Keratinocyte (primary cell): Measurements from ENCODE around the gene PIGM. TPM values are rescaled to one million over a fixed set of nuclear protein-coding genes. Genes with fewer than 3 reads are reported as not detected.

Experiments used
- DNase-seq: peaks from one replicate; pipeline ENCODE4 v3.0.0-alpha.2; 2011; ENCODE audit warnings: low read depth, missing footprints, low spot score
- FAIRE-seq: peaks from 2 replicates; lab custom pipeline; 2011; peaks lifted over from hg19 to GRCh38; lab: Jason Lieb, UNC
- H2AFZ ChIP-seq: 2 replicates; pipeline ENCODE4 v1.6.0; 2012; ENCODE audit warnings: low read length, control low read depth, inconsistent platforms; ENCODE audit not compliant: control insufficient read depth
- H3K27ac ChIP-seq: 2 replicates; pipeline ENCODE4 v1.5.1; 2011; ENCODE audit warnings: low read length; ENCODE audit not compliant: control insufficient read depth, insufficient read depth
- H3K27me3 ChIP-seq: 3 replicates; pipeline ENCODE4 v1.6.0; 2011; ENCODE audit warnings: low read length; ENCODE audit not compliant: control insufficient read depth, insufficient read depth; ENCODE audit errors: extremely low read depth
- H3K36me3 ChIP-seq, 2 experiments: 2 replicates in 1 of 2; 3 replicates in 1 of 2; pipeline ENCODE4 v1.5.1; 2011; ENCODE audit warnings: low read length in 2 of 2, mild to moderate bottlenecking in 1 of 2; ENCODE audit not compliant: control insufficient read depth in 2 of 2, insufficient read depth in 2 of 2; ENCODE audit errors: extremely low read depth in 1 of 2
- H3K4me1 ChIP-seq: 3 replicates; pipeline ENCODE4 v1.5.1; 2011; ENCODE audit warnings: low read length; ENCODE audit not compliant: control insufficient read depth, insufficient read depth; ENCODE audit errors: extremely low read depth
- H3K4me2 ChIP-seq: 3 replicates; pipeline ENCODE4 v1.6.0; 2011; ENCODE audit warnings: low read depth, low read length; ENCODE audit not compliant: control insufficient read depth, insufficient read depth; ENCODE audit errors: extremely low read depth
- H3K4me3 ChIP-seq, 3 experiments: fragments of 200-600 bp in 1 of 3; sonication (generic) in 1 of 3; 2 replicates in 2 of 3; 3 replicates in 1 of 3; pipeline ENCODE4 v1.5.1; 2011 to 2016; ENCODE audit warnings: low read length in 3 of 3, mild to moderate bottlenecking in 3 of 3, control low read depth in 2 of 3, inconsistent platforms in 1 of 3, low read depth in 1 of 3, mixed read lengths in 1 of 3, mixed run types in 1 of 3, moderate library complexity in 1 of 3; ENCODE audit not compliant: control insufficient read depth in 2 of 3, insufficient read depth in 2 of 3; ENCODE audit errors: extremely low read depth in 1 of 3
- H3K79me2 ChIP-seq: 2 replicates; pipeline ENCODE4 v1.6.0; 2012; ENCODE audit warnings: low read length; ENCODE audit not compliant: control insufficient read depth, insufficient read depth
- H3K9ac ChIP-seq: 3 replicates; pipeline ENCODE4 v1.6.0; 2011; ENCODE audit warnings: low read length; ENCODE audit not compliant: control insufficient read depth, insufficient read depth; ENCODE audit errors: extremely low read depth
- H3K9me1 ChIP-seq: 3 replicates; pipeline ENCODE4 v1.6.0; 2011; ENCODE audit warnings: low read length; ENCODE audit not compliant: control insufficient read depth, insufficient read depth; ENCODE audit errors: extremely low read depth
- H3K9me3 ChIP-seq: 2 replicates; pipeline ENCODE4 v1.5.1; 2012; ENCODE audit warnings: low read depth, low read length; ENCODE audit not compliant: control insufficient read depth
- H4K20me1 ChIP-seq: 3 replicates; pipeline ENCODE4 v1.6.0; 2011; ENCODE audit warnings: low read length; ENCODE audit not compliant: control insufficient read depth, insufficient read depth; ENCODE audit errors: extremely low read depth
- CTCF ChIP-seq, 3 experiments: IDR thresholded peaks in 1 of 3; conservative IDR thresholded peaks in 1 of 3; optimal IDR thresholded peaks in 1 of 3; 2 replicates in 2 of 3; 3 replicates in 1 of 3; pipeline versions ENCODE3 to v1.5.1; 2011; ENCODE audit warnings: low read length in 3 of 3, mild to moderate bottlenecking in 3 of 3, moderate library complexity in 2 of 3, control low read depth in 1 of 3, inconsistent platforms in 1 of 3; ENCODE audit not compliant: insufficient read depth in 2 of 3; ENCODE audit errors: extremely low read depth in 1 of 3
- EZH2 ChIP-seq: IDR thresholded peaks from one replicate; pipeline ENCODE4 v1.6.1; 2012; ENCODE audit warnings: inconsistent platforms, mild to moderate bottlenecking, low read length, moderate library complexity
- dilution Hi-C: fragments of 300-500 bp; cut with MboI; formaldehyde crosslinking; loops from one replicate; pipeline ENCODE4 v1.7.0; 2020; ENCODE audit warnings: low sequenced_read_pairs; ENCODE audit not compliant: extremely low pct_ligation_motif_present
- polyA plus RNA-seq, 5 experiments: library from polyadenylated mRNA; depleted of rRNA in 3 of 5; stranded (reverse) in 3 of 5; stranded (forward) in 1 of 5; unstranded in 1 of 5; fragments of >200 nt; gene quantifications; 1 replicate in 1 of 5; 2 replicates in 3 of 5; 3 replicates in 1 of 5; pipeline versions ENCODE4 v1.2.1 to v1.2.3, GENCODE V29; 2011 to 2012; ENCODE audit warnings: missing spikeins in 2 of 5, low read depth in 1 of 5, low replicate concordance in 1 of 5

The PIGM gene
- polyA plus RNA-seq, 1 donor (not counting 4 experiments of a cell fraction or from before 2014, with no cell fraction given), result 3.1 TPM

- H3K4me3 ChIP-seq, result no peak overlapping the region
- H3K36me3 ChIP-seq, result no peaks in the 10 kb centered on the region
- H3K27ac ChIP-seq, result no peak overlapping the region
- no peak overlapping the region for H3K9ac ChIP-seq
- FAIRE-seq, result no peak
- no peak overlapping the region for H3K4me2 ChIP-seq
- no peak for TF ChIP-seq EZH2
- no peak for TF ChIP-seq CTCF (optimal IDR thresholded peaks at IDR 0.05 in 1 of 3, IDR thresholded peaks at IDR 0.05 in 1 of 3, conservative IDR thresholded peaks at IDR 0.05 in 1 of 3; ENCODE audit: extremely low read depth in 1 of 3, insufficient read depth in 2 of 3, low read length in 3 of 3)
- no peaks in the 10 kb centered on the region for H4K20me1 ChIP-seq
- H3K9me1 ChIP-seq, result no peaks in the 10 kb centered on the region
- H3K27me3 ChIP-seq, result peaks cover 52% of the 10 kb centered on the region
- H3K4me1 ChIP-seq, result peaks cover 3% of the 10 kb centered on the region
- H3K79me2 ChIP-seq, result no peaks in the 10 kb centered on the region
- no peak overlapping the region for H2AFZ ChIP-seq
- H3K9me3 ChIP-seq, result no peaks in the 10 kb centered on the region
- dilution Hi-C loops, result no loop called here
- no peak for DNase-seq
Measured at GRCh38 chr1:160064746-160065145, 33.0 kb upstream of the PIGM start.

GRCh38 chr1:160064164-160064563 lies 32.4 kb upstream of the PIGM start:
- FAIRE-seq (no peak), DNase-seq (no peak)
- H3K9ac ChIP-seq, result no peak overlapping the region
- no peak overlapping the region for H3K4me2 ChIP-seq
- no peaks in the 10 kb centered on the region for H3K79me2 ChIP-seq
- H2AFZ ChIP-seq, result no peak overlapping the region
- no peak overlapping the region for H3K27ac ChIP-seq
- peaks cover 3% of the 10 kb centered on the region for H3K4me1 ChIP-seq
- H3K36me3 ChIP-seq, result no peaks in the 10 kb centered on the region
- H3K9me3 ChIP-seq, result no peaks in the 10 kb centered on the region
- TF ChIP-seq EZH2, result no peak
- TF ChIP-seq CTCF (optimal IDR thresholded peaks at IDR 0.05 in 1 of 3, IDR thresholded peaks at IDR 0.05 in 1 of 3, conservative IDR thresholded peaks at IDR 0.05 in 1 of 3; ENCODE audit: extremely low read depth in 1 of 3, insufficient read depth in 2 of 3, low read length in 3 of 3), result no peak
- no peaks in the 10 kb centered on the region for H4K20me1 ChIP-seq
- H3K27me3 ChIP-seq, result peaks cover 46% of the 10 kb centered on the region
- H3K4me3 ChIP-seq, result no peak overlapping the region
- no peaks in the 10 kb centered on the region for H3K9me1 ChIP-seq
- dilution Hi-C loops, result no loop called here
